Subcutaneous adipose tissue (tissue), 4 donors: Measurements from ENCODE around the gene PRDM8. TPM values are rescaled to one million over a fixed set of nuclear protein-coding genes. Genes with fewer than 3 reads are reported as not detected.

Experiments
- total RNA-seq, 4 donors: library from RNA; depleted of rRNA; stranded (reverse); fragments of >200 nt; gene quantifications; one replicate each; pipeline ENCODE4 v1.1.0, GENCODE V29; 2016
- TF ChIP-seq, protein P1 (sequence below): fragments of 450-650 bp; IDR thresholded peaks from one replicate; pipeline ENCODE4 v1.5.1; 2016; ENCODE audit warnings: low read depth, mild to moderate bottlenecking, control low read depth, antibody characterized with exemption, moderate library complexity

Gene PRDM8
- 1 to 10 TPM; 2.1 to 8.1 (median 4.7) TPM for total RNA-seq

DNA sequence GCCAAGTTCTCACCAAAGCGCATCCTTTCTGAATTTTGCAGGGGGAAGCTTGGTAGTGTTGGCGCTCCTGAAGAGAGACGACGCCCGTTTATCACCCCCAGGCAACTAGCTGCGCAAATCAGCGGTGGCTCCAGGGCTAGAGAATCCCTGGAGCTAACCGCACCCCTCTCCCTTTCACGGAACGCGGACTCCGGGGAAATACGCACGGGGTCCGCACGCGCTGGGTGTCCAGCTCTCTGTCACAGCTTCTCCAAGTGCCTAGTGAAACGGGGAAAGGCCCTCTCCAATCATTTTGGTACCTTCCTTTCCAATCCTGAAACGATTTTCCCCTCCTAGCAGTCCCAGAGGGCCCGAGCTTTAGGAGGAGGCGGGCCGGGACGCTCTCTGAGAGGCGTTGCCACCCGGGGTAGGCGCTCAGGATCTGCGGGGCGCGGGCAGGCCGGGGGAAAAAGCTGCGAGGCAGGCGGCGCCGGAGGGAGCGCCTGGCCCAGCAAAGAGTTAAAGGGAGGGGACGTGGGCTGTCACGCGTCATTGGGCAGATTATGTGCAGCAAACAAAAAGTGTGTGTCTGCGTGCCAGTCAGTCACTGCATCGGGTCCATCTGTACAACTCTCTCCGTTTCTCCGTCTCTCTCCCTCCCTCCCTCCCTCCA is at the start of gene PRDM8:
Gene PRDM8 (plus strand): TSS at position 582 of the 652 bp plus-strand sequence. CDS start 2,578 bp downstream, outside the sequence.
- TF ChIP-seq, protein P1, sequence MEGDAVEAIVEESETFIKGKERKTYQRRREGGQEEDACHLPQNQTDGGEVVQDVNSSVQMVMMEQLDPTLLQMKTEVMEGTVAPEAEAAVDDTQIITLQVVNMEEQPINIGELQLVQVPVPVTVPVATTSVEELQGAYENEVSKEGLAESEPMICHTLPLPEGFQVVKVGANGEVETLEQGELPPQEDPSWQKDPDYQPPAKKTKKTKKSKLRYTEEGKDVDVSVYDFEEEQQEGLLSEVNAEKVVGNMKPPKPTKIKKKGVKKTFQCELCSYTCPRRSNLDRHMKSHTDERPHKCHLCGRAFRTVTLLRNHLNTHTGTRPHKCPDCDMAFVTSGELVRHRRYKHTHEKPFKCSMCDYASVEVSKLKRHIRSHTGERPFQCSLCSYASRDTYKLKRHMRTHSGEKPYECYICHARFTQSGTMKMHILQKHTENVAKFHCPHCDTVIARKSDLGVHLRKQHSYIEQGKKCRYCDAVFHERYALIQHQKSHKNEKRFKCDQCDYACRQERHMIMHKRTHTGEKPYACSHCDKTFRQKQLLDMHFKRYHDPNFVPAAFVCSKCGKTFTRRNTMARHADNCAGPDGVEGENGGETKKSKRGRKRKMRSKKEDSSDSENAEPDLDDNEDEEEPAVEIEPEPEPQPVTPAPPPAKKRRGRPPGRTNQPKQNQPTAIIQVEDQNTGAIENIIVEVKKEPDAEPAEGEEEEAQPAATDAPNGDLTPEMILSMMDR = no peak

DNA sequence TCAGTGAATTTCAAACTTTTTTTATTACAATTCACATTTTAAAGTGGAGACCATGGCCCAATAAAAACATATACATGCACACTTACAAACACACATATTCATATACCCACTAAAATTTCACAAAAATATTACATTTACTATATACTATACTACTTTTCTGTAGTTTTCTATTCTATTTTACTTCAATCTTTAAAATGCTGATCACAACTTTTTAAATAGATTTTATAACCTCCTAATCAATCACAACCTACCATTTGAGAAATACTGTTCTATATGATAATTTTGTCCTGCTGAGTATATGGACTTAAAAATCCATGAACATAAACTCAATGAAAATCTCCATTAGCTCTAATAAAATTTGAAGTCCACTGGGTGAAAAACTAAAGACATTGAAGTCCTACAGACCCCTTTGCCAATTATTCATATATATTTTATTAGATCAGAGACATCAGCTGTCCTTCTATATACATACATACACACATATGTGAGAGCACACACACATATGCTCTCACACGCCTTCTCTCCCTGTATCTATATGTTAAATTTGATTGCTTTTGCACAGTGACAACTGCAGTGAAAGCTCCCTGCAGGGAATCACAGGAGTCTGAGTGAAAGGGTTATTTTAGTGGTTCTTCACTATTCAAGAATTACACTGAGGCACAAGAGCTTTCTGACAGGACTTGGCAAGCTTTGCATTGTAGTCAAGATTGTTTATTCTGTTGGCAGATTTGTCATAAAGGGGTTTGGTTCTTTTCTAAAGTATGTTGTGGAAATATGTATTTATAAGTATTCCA is 46.7 kb upstream of the PRDM8 start:
- TF ChIP-seq, protein P1 = no peak

DNA sequence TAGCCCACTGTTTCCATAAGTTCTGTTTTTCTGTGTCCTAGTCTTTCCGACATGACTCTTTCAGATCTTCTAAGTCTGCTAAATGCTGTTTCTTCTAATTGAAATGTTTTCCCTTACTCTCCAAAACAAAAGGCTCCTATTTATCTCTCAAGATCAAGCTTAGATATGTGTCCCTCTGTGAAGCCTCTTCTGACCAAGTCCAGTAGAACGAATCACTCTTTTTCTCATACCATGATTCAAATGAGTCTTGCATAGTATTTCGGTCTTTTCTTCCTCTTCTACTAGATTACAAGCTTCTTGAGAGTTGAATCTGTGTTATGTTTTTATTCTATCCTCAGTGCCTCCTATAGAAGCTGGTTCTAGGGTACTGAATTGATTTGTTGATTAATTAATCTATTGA is 45.3 kb upstream of the PRDM8 start:
- TF ChIP-seq, protein P1 = no peak

DNA sequence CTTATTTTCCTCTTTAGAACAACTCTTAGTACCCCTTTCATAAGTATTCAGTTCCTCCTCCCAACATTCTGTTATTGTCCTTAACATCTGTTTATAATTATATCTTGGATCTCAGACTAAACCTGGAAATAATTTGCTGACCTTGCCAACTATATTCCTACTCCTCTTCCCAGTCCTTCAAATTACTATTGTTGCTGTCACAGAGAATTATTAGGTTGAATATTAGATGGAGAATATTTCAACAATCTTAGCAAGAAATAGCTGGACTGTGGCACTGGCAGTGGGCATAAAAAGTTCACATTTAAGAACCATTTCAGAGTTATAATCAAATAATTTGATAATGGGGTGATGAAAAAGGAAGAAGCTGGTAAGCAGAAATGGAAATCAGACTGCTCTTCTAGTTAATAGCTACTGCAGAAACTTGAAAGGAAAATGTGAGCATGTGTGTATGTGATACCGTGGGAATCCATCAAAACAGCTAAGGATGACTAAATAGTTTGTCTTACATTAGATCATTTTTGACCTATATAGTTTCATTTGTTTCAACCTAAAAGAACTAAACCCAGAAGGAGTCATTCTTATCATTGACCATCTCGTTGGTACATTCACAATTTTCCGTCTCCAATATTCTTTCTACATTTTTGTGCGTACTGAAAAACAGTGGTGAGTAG is 43.3 kb upstream of the PRDM8 start:
- TF ChIP-seq, protein P1 = no peak

DNA sequence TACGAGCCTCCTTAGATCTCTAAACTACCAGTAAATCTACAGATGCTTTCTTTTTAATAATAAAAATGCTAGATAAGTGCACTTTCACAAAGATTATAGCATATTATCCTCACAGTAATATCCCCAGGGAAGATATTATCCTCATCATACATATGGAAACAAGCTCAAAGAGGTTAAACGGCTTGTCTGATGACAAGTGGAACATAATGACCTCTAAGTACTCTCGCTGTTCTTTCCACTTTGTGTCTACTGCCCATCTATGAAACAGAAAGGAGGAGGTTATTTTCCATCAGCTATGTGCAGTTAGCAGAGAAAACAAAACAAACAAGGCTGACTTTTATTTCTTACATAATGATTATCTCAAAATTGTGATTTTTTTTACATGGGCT is 42.8 kb upstream of the PRDM8 start:
- TF ChIP-seq, protein P1 = no peak

DNA sequence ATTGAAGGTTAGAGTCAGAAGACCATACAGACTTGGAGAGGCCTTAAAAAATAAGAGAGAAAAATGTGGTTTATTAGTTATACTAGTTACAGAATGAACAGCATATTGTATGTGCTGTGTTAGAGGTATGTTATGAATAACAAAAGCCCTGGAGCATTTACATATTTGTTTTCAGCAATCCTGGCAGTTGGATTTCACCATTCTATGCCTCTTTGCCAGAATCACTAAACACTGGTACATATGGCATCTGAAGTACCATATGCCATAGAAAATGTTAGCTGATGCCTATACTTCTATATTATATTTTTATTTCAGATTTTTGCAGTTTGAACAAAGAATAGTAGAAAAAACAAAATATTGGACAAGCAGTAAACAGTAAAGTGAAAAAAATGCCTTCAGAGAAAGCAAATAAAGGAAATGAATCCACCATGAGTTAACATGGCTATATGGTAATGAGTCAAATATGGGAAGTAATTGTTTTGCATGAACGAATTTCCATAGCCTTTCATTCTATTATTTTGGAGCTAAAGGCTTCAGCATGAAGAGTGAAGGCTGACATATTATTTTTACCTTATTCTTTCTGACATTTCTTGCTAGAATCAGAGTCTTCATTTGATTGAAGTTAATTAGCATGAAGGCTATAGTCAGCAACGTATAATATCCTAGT is 41.9 kb upstream of the PRDM8 start:
- TF ChIP-seq, protein P1 = no peak
